HG03432 (cell line): ENCODE results near the gene C5AR1.
"Not testable (repeated sequence)": the region's sequence is repeated elsewhere in the genome, so short reads cannot be mapped to it uniquely, and the experiment has no call there.

ENCODE experiments used
- ATAC-seq: cut with Tn5 transposase; IDR thresholded peaks from one replicate; pipeline ENCODE4 v1.9.1; 2021; ENCODE audit warnings: mild to moderate bottlenecking, moderate library complexity; ENCODE audit not compliant: unreplicated experiment

The C5AR1 gene

DNA sequence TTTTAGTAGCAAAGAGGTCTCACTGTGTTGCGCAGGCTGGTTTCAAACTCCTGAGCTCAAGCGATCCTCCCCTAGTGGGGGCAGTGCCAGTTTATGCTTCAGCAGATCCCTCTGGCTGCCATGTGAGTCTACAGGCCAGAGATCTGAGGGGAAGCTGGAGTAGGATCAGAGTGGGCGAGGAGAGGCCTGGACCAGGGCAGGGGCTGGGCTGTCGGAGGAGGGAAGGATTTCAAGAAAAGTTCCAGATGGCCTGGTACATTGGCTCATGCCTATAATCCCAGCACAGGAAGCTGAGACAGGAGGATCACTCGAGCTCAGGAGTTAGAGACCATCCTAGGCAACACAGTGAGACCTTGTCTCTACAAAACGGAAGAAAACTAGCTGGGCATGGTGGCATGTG, 49.3 kb downstream of the C5AR1 start:
- ATAC-seq = no peak

DNA sequence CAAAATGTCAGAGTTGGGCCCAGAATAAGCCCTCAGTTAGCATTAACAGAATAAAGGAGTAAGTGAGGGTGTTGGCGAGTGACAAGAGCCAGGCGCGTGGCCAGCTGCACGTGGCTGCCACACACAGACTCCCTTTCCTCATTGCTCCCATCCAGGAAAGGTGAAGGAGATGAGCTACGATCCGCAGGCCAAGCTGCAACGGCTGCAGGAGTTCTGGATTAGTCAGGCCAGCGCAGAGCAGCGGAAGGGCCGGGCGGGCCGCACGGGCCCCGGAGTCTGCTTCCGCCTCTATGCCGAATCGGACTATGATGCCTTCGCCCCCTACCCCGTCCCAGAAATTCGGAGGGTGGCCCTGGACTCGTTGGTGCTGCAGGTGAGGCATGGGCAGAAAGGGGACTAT, 52.7 kb downstream of the C5AR1 start:
- ATAC-seq = no peak

DNA sequence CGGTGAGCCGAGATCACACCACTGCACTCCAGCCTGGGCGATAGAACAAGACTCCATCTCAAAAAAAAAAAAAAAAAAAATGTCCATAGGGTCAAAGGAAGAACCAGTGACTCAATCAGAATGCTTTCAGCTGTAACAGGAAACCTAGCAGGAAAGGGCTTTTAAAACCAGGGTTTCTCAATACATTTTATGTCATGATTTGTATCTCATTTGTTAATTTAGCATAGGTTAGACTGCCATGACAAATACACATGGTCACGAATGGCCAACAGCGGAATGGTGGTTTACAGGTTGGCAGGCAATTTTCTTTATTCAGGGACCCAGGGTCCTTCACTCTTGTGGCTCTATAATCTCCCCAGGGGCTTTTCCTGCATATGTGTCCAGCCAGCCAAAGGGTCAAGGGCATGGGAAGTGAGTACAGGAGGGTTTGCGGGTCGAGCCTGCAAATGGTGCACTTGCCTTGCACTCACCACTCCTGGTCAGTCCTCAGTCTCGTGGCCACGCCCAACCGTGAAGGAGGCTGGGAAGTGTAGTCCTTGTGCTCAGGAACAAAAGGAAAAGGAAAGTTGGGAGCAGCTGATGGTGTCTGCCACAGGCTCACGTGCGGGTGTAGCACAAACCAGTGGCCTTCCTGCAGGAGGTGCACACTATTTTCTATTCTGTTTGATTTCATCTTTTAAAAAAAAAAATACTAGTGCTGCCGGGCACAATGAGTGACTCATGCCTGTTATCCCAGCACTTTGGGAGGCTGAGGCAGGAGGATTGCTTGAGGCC, 54.3 kb downstream of the C5AR1 start:
- ATAC-seq = no peak

DNA sequence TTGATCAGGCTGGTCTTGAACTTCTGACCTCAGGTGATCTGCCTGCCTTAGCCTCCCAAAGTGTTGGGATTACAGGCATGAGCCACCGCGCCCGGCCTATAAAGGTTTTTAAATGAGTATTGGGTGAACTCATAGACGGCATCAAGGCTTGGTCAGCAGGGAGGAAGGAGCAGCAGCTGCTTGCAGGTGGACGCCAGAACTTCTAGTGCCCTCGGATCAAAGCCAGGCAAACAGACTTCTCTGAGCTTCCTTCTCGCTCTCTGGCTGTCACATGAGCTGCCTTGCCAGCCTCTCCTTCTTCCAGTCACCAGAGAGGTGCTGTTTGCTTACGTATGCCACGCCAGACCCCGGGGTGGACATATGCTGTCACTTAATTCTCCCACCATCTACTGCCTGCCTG, 55.8 kb downstream of the C5AR1 start:
- ATAC-seq = not testable (repeated sequence)

DNA sequence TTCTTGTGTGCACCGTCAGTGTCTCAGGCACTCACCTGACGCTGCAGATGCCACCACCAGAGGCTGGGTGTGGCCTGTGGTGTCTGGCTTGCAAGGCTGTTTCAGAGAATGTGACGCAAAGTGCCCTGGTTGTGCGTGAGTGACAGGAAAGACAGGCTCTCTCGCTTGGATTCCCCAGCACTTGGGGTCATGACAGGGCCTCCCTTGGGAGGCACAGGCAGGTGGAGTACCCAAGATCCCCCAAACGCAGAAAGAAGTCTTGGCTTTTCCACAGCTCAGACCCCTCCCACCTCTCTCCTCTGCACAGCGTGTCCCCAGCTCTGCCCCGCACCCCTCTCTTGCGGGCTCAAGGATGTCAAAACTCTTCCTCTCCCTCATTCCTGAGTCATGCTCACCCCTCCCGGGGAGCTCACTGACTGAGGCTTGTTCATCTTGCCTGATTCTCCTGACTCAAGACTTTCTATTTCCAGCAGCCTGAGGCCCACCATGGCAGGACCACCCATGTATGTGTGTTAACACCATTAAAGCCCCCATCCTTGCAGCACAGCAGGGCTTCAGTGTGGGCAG, 60.5 kb downstream of the C5AR1 start:
- no peak for ATAC-seq

DNA sequence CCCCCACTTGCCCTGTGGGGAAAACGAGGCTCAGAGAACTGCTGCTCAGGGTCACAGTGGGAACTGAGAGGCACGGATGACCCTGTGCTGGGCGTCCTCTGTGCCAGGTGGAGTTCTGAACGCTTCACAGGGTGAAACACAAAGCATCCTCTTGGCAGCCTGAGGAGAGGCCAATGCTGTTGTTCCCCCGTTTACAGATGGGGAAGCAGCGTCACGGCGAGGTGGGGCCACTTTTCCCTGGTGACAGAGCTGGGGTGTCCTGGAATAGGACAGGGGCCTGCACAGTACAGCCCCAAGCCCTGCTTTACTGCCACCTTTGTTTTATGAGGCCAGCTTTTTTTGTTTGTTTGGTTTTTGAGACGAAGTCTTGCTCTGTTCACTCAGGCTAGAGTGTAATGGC, 61.6 kb downstream of the C5AR1 start:
- ATAC-seq = no peak
